SHP77 treated with DMSO at 0.1 percent for 48 hours (cell line): ENCODE data around the gene SLAMF1.
"Not testable (repeated sequence)": the region's sequence is repeated elsewhere in the genome, so short reads cannot be mapped to it uniquely, and the experiment has no call there.

Experiments
- DNase-seq: peaks from one replicate; lab custom pipeline; 2025; lab: John Stamatoyannopoulos, UW

SLAMF1 gene

DNA sequence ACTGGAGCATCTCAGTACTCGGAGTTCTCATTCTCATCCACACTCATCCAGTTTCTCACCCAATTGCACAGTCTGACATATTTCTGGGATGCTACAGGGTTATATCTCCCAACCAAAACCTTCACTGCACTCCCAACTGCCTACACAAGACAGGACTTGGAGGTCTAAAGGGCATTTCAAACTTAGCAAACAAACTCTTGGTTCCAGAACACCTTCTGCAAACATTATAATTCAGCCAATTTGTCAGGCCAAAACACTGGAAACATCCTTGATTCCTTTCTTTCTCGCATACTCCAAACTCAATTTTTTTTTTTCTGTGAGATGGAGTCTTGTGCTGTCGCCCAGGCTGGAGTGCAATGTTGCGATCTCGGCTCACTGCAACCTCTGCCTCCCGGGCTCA is 7.9 kb downstream of the SLAMF1 start:
- DNase-seq, result no peak

DNA sequence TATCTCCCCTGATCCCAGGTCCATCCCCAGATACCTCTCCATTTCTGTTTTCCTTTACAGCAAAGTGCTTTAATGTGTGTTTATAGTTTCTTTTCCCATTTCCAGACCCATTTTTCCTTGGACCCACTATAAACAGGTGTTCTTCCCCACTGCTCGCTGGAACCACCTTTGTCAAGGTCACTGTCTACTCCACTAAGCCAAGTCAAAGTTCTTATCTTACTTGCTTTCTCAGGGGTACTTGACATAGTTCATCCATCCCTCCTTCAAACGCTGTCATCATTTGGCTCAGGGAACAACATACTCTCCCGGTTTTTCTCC is 8.3 kb downstream of the SLAMF1 start:
- DNase-seq, result no peak

DNA sequence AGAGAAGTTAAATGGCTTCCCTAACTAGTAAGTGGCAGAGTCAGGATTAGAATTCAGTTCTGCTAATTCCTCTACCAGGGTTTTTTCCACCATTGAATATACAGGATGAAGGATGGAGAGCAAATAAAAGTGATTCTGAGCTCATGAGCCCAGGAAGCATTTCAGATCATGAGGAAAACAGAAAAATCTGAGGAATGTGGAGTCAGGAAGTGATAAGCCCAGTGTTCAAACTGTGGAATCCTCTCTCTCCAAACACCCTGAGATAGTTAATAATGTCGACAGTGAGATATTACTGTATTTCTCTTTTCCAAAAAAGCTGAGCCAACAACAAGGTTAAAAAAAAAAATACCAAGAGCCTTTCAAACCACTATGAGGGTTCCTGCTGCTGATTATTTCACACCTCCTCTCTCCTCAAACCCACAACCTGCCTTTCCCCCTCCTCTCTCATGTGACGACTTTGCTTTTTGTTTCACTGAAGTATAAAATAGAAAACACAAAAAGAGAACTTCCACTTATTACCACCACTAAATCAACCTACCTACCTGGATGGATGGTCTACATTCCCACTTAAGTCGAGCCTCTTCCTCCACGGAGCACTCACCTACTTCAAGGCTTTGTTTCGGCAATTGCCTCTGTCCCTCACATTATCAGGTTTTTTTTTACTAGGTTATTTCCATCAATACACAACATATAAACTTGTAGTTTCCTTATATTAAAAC is 8.9 kb downstream of the SLAMF1 start:
- DNase-seq, result no peak

DNA sequence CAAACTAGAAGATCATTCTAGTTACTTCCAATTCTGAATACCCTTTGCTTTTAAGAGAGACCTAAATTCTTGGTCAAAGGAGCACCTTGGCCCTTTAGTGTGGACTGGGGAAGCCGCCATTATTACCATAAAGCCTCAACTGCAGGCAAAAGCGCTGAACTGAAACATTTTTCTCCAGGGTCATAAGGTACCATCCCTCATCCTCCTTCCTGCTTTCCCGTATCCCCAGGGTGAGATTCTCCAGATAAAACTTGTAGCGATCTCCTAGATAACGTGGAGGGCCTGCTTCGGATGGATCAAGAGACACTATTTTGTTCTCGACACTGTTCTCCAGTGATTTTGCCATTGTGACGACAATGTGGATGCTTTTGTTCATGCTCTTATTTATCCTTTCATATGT is 9.8 kb downstream of the SLAMF1 start:
- no peak for DNase-seq

DNA sequence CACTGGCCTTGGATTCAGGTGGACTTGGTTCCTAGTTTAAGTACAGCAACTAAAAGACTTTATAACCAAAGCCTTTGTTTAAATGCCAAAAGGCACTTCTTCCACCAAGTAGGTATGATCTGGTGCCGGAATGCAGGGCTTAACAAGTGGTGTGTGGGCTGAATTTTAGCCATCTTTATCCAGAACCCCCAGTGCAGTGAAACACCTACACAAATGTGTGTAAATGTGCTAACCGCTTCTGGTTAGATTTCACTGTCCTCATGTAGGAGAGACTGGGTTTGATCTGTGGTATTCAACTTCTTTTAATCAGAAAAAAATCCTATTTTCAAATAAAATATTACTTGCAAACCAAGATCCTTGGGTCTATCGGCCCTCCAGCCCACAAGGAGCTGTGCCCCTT is 10.3 kb downstream of the SLAMF1 start:
- DNase-seq, result no peak

DNA sequence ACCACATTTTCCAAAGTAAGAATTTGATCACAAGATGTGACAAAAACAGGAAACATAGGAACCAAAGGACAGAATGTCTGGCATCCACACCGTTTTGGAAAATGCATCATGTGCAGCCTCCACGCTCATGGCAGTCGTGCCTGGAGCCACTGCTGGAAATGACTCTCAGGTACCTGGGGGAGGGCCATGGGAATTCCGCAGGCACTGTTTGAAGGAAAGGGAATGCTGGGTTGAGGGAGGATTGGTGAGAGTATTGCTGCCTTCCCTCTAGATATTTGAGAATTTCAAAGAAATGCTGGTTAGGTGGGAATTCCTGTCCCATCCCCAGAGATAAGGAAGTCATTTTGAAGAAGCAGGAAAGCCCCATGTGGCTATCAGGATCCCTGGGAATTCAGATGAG is 10.8 kb downstream of the SLAMF1 start:
- DNase-seq, result no peak

DNA sequence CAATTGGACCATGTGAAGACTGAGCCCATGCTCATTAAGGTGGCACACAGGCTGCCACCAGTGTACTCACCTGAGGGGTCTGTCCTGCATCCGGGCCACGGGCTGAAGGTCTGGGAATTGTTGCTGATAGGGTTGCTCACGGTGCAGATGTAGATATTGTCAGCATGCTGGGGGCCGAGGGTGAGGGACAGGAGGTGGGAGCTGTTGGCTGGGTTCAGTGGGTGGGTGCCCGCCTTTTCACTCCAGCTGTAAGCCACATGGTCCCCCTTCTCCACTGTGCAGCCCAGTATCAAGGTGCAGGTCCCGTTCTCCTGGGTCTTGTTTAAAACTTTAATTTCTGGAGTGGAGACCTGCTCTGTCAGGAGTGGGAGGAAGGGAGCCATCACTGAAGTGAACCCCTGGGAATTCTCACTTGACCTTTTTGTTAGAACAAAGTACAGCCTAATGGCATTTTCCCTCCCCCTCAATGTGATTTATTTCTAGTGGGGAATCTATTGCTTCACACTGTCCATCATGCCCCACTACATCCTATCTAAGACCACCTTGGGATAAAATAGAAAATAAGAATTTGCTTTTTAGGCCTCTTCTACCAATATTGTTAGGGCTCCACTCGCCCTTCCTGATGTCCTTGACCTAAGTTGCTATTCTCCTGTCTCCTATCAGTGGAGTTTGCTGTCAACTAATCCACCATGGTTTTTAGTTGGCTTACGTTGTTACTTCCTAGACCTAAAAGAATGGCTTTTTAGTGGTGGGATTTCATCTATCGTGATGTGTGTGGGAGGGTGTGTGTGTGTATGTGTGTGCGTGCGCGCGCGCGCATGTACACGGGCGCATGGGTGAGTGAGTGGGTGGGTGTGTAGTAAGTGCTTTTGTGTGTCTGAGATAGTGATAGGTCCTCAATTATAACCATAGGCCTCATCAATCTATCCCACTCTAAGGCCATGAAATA is 12.0 kb downstream of the SLAMF1 start:
- DNase-seq, result no peak

DNA sequence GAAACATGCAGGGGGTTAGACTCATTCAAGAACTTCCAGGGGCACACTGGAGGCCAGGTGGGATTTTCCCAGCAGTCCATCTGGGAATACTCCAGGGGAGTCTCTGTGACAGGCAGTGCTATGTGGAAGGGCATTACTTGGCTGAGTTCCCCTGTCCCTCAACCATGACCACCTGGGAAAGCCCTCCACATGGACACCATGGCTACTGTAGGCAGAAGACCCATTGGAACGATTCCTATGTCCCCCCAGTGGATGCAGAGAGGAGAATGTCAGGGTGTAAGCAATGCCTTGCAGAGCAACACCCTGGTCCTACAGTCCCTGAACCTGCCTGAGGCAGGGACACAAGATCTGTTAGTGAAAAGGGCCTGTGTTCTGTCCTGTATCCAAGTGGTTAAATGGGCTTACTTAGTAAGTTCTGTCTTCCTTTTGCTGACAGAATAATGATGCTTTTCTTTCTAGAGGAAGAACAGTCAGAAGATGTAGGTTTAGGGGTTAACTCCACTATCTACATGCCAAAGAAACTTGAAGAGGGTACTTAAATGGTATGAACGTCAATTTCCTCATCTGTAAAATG is 13.4 kb downstream of the SLAMF1 start:
- no peak for DNase-seq

DNA sequence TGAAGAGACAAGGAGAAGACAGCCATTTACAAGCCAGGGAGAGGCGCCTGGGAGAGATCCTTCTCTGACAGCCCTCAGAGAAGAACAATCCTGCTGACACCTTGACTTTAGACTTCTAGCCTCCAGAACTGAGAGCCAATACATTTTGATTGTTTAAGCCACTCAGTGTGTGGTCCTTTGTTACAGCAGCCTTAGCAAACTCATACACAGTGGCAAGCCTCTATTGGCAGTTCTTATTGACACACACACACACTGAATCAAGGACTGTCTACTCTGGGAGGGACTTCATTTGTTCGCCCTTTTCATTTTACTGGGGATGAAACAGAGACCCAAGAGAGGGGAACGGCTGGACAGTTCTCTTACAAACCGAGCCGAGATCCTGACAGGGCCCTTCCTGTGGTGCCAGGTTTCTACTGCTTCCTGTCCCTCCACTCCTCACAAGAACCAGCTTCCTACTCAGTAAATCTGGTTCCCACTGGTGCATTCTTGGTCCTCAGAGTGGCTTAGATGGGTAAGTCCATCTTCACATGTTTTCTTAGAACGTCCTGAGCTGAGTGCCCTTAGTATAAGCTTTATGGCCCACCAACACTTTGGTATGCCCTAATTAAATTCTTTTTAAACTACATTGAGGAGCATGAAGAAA is 14.7 kb downstream of the SLAMF1 start:
- DNase-seq, result no peak

DNA sequence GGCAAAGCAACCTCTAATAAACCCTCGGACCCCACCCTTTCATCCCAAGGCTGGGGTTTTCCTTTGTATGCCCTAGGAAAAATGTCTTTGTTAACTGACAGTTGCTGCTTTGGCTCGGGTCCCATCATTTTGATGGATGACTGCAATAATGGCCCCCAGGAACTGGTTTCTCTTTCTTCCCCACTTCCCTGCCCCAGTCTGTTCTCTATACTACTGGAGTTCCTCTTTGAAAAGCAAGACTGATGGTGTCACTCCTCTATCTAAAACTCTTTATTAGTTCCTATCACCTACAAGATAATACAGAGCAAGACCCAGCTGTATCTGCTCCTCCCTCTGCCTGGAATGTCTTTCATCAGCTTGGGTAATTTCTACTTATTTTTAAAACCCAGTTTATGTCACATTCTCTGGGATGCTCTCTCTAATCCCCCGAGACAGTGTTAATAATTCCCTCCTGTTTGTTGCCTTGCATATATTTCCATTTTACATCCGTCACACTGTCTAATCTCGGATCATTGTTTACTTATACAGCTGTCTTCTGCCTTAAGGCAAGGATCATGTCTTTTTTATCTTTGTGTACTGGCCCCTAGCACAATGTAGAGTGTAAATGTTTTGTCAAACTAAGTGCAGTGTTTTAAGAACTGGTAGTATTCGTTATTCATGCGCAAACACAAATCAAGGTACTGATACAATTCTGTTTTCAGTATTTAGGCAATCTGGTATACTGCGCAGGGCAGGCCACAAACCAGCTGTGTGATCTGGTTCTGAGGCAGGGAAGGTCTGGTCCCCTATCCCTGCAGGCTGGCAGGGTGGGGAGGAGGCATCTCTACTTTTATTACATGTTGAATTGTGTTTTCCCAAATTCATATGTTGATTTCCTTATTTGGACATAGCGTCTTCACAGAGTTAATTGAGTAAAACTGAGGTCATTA is 16.1 kb downstream of the SLAMF1 start:
- DNase-seq, result no peak

DNA sequence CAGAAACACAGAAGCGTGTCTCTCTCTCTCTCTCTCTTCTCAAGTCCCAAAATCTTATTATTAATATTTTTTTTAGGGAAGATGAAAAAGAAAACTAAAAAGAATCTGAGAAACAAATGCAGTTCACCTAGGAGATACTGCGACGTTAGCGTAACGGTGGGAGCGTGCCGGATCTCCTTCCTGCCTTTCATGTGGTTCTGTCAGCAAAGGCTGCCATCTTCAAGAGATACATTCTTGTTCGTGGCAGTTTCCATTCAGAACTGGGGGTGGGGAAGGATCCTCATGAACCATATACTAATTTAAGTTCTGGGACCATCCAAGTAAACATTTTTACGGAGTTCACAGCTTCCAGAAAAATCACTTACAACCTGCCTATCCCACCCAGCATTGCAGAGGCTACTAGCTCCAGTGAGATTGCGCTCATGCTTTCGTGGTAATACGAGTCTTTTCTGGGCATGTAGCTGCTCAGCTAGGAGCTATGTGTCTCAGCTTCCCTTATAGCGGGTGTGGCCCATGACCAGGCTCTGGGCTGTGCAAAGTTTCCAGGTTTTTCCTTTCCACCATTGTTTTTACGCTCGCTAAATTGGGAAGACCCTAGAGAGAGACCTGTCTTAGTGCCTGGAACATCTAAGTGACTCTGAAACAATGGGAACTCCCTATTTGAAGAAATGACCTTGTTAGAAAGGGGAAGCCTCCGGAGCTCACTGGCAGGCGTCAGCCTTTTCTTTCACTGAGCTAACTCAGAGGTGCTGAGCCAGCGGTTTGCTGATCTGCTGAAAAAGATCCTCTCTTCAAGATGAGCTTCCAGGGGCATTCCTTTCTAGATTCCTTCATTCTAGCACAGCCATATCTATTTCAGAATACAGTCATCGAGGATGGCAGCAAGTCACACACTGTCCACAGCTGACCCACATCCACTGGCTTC is 17.3 kb downstream of the SLAMF1 start:
- DNase-seq, result no peak

DNA sequence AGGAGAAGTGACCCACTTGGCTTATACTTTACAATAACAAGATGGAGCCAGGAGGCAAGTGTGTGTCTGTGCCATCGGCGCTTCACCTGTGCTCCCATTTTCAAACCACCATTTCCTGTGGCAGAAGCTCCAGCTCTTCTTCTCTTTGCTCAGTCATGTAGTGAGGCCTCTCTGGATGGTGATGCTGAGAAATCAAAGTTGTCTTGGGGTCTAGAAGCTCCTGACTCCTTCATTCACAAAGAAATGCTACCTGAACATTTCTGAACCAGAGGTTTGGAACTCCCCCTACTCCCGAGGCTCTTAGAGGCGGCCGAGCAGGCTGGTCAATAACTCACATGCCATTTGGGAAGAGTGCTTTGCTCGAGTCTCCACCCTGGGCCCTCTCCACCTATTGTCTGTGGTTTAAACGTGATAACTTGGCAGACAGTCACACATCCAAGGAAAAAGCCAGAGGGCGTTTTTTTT is 18.0 kb downstream of the SLAMF1 start:
- DNase-seq, result no peak

DNA sequence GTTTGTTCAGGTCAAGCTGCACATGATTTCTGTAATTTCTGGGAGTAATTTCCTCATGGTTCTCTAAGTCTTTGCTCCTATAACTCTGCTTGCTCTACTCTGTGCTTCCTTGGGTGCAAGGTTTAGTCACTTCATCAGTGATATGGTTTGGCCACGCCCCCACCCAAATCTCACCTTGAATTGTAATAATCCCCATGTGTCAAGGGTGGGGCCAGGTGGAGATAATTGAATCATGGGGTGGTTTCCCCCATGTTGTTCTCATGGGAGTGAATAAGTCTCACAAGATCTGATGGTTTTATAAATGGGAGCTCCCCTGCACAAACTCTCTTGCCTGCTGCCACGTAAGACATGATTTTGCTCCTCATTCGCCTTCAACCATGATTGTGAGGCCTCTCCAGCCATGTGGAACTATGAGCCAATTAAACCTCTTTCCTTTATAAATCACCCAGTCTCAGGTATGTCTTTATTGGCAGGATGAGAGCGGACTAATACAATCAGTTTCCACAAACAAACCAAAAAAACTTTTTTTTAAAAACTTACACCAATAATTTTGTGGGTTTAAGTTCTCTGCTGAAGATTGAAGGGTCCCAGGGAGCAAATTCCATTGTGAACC is 19.1 kb downstream of the SLAMF1 start:
- not testable (repeated sequence) for DNase-seq

DNA sequence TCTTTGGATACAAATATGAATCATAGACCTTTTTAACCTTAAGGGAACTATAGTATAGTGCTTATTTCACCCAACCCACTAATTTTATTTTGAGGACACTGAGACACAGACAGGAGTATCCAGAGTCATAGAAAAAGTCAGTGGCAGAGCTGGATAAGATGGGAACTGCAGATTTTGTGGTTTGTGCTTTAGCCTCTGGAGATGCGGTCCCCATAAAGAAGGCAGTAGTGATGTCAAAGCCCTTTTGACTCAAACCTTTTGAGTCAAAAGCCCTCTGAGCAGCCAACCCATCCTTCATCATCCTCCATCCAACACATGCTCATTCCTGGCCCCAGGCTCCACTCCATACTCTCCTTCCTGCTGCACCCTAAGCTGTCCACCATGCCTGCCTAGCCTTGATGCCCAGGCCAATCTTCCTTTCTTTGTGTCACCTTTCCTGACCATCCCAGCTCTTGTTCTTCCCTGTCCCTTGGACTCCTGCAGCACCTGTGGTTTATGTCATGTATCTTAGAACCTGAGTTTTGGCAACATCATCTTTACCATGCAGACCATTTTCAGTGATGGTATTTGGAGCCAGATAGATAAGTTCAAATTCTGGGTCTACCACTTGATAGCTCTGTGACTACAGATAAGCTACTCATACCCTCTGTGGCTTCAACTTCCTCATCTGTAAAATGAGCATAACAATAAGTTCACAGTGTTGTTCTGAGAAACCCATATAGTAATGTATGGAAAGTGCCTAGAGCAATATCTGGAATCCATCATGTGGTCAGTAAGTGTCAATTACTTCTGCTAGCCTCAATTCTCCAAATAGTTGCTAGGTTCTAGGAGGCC is 20.1 kb downstream of the SLAMF1 start:
- no peak for DNase-seq

DNA sequence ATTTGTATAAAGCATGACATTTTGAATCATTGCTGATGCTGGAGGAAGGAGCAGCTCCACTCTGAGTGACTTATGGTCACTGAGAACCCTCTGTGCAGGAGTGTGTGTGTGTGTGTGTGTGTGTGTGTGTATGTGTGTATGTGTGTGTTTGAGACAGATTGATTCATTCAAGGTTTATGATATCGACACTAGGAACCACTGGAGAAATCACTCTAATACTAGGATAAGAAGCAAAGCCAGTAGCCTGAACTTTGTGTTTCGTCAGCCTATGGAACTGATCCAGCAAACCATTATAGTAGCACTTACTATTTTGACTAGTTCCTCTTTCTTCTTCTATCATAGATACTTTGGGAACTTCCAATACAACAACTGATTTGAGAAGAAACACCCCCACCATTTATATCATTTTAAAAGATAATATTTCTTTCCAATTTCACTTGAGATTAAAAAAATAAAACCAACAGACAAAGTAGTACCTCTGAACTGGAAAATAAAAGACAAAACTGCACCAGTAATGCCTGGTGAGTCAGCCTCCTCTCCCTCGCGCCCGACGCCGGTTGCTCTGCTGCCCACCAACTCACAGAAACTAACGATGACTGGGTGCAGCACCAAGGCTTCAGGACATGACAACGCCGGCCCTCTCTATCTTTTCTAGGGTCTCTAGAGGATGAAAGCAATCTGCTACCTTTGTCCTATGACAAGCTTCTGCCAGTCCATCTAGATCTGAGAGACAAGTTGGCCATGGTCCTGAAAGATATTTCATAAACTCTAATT is 20.9 kb downstream of the SLAMF1 start:
- no peak for DNase-seq

DNA sequence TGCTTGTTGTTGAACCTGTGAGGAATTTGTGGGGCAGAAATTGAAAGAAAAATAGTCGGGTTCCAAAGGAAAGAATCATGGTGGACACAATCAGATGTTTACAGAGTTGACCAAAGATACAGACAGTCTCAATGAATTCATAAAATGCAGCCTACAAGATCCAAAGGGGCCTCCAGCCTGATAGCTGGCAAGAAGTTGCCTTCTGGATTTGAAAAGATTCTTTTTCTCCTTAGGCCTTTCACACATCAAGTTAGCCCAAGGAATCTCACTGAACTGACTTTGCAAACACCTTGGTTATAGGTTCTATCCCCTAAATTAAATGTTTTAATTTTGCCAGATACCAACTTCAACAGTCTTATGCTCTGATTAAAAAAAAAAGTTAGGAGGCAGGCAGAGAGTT is 21.5 kb downstream of the SLAMF1 start:
- no peak for DNase-seq

DNA sequence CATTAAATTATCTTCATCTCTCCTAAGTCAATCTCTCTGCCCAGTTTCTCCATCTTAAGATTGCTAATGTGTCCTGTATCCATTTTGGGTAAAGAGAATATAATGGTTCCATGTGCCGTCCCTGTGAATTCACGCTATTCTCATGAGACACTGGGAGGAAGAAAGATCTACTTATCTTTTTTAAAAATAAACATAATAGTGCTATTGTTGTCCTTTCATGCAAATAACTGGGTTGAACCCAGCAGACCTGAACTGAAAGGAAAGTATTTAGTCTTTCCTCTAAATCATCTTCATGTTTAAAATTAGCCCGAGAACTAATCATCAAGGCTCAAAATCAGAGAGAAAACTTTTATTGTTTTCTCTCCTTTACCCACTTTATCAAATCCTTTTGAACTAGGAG is 22.4 kb downstream of the SLAMF1 start:
- no peak for DNase-seq

DNA sequence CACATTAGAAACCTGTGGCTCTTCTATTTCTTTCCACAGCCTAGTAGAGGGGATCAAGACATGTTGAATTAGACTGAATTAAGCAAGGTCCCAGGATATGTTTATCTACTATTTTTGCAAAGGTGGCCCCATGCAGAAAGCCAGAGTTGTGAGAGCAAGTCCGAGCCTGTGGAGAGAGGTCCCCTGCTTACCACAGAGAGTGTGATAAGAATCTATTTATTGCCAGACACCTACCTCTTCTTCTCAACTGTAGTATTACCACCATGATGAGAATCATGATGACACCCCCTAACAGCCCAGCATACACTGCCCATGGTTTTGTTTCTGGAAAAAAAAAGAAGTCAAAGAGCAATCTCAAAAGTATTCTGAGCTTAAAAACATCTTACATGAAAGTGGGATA is 23.0 kb downstream of the SLAMF1 start:
- DNase-seq, result no peak
